ENCODE results near the gene SLC6A19.

SLC6A19 gene

DNA sequence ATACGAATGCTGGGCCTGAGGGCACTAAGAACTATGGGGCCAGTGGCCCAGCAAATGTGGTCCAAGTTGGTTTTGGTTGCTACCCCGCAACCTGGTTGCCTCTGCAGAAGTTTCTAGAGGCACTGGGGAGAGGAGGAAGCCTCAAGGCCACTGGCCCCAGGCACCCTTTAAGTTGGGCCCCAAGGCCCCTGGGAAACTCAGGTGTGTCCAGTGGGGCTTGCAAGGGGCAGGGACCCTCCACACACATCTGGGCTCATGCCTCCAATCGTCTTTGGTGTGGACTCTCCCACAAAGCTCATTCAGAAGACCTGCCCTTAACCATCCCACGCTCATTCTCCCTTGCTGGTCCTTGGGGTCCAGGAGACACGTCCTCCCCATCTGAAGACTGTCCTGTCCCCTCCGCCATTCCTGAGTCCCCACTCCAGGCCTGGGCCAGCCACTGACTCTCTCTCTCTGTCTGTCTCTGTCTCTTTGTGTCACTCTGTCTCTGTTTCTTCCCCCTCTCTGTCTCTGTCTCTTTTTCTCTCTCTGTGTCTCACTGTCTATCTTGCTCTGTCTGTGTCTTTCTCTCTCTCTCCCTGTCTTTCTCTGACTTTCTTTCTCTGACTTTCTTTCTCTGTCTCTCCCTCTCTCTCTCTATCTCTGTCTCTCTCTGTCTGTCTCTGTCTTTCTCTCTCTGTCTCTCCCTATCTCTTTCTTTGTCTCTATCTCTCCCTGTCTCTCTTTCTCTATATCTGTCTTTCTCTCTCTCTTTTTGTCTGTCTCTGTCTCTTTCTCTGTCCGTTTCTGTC lies 3.3 kb upstream of the SLC6A19 start:
- DNase-seq = no peak

DNA sequence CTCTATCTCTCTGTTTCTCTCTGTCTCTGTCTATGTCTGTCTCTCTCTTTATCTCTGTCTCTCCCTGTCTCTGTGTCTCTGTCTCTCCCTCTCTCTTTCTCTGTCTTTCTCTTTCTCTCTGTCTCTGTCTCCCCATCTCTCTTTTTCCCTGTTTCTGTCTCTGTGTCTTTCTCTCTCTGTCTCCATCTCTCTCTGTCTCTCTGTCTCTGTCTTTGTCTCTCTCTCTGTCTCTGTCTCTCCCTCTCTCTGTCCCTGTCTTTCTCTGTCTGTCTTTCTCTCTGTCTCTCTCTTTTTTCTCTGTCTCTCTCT lies 2.1 kb upstream of the SLC6A19 start:
- DNase-seq = no peak

DNA sequence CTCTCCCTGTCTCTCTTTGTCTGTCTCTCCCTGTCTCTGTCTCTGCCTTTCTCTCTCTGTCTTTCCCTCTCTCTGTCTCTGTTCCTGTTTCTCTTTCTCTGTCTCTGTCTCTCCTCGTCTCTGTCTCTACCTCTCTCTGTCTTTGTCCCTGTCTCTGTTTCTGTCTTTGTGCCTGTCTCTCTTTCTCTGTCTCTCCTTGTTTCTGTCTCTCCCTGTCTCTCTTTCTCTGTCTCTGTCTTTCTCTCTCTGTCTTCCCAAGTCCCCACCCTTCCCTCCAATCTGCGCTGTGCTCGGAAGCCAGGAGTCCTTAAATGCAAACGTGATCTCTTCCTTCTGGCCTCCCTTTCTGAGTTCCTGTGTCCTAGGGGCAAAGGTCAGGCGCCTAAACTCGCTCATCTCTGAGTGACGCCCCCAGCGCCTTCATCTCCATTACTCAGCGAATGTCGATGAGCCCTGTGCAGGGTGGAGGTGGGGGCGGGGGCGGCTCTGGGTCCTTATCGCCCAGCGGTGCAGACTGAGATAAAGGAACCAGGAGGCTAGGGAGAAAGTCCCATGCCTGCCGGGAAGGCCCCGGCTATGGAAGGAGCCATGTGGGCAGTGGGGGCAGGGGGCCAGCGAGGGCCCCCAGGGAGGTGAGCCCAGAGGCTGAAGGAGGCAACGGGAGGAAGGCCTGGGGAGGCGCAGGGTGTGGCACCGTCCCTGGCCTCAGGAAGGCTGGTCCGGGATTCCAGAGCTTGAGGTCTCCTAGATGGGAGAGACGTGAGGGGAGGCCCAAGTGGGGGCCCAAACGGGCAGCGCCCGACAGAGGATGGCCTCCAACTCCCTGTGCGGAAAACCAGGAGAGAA lies 1.5 kb upstream of the SLC6A19 start:
- no peak for DNase-seq

GRCh38 chr5:1200495-1201326 lies 684 bp upstream of the SLC6A19 start:
- no peak for DNase-seq

GRCh38 chr5:1202026-1202797 lies 817 bp downstream of the SLC6A19 start:
- no peak for DNase-seq

DNA sequence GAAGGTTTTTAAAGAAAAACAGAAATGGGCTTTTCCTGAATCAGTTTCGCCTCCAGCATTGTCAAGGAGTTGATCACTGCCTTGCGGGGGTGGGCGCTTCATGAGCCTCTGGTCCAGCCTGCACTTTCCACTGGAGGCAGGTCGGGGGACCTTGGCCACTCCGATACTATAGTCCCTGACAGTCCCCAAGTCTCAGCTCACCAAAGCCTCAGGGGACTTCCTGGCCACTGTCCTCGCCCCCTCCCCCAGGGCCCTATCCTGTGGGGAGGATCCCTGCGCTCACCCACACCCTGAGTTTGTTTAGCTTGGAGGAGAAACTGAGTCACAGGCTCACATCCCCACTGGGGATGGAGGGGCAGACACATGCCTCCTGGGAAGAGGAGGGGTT lies 1.4 kb downstream of the SLC6A19 start:
- DNase-seq = no peak

GRCh38 chr5:1203311-1203967 lies 2.0 kb downstream of the SLC6A19 start:
- no peak for DNase-seq

DNA sequence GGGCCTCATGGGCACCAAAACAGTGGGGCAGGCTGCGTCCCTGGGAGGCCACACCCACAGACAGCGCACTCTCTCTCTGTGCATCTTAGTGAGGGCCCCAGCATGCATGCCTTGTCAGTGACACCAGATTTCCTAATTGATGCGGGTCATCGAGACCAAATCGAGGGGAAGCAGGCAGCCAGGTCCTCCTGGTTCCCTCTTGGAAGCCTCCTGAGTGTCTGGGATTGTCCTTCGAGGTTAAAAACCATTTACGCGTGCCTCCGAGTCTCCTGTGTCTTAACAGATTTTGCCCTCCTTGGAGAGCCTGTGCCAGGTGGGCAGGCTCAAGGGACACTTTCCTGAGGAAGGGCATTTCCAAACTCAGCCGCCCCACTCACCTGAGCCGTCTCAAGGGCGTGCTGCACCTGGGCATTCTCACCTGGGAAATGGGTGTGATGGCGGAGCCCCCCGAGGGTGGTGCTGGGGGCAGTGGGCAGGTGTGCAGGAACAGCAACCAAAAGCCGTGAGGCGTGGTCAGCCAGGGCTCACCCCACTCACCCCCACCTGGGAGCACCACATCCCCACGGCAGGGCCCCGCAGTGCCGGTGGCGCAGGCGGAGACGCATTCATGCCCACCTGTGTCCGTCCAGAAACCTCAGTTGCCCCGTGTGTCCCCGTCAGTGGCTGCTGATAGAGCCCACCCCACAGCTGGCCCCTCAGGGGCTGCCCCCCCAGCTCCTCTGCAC lies 2.7 kb downstream of the SLC6A19 start:
- DNase-seq = no peak

GRCh38 chr5:1204693-1205242 lies 3.4 kb downstream of the SLC6A19 start:
- peak; percentile 11 for DNase-seq

DNA sequence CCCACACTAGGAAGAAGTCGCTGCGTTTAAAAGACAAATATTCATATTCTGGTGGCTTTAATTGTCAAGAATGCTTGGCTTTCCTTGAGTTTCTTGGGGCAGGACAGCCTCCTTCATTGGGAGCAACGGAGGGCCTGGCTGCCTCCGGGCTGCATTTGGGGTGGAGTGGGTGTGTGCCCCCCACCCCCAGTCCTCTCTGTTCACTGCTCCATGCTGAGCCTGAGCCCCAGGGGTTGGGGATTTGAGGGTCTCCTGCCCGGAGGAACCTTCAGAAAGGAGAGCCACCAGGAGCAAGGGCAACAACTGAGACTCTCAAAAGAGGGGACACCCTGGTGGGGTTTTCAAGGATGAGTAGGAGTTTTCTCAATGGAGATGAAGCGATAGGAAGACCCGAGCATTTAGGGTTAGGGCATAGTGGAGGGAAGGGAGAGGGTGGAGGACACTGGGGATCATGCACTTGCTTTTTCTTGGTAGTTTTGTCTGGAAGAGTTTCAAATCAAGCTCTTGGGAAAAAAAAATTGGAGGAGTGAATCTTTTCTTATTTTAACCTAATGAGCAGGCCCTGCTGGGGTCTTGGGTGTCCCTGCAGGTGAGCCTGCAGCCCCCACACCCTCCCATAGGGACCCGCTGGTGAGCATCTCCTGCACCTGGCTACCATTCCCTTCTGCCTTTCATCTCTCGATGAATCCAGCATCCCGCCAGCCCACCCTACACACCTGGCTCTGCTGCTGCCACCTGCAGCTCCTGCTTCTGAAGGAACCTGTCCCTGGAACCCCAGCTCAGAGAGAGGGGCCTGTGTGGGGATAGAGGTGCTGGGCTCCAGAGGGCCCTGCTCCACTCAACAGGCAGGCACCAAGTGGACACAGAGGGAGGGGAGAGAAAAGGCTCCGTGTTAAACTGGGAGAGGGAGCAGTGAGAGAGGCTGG lies 4.1 kb downstream of the SLC6A19 start:
- DNase-seq = no peak

DNA sequence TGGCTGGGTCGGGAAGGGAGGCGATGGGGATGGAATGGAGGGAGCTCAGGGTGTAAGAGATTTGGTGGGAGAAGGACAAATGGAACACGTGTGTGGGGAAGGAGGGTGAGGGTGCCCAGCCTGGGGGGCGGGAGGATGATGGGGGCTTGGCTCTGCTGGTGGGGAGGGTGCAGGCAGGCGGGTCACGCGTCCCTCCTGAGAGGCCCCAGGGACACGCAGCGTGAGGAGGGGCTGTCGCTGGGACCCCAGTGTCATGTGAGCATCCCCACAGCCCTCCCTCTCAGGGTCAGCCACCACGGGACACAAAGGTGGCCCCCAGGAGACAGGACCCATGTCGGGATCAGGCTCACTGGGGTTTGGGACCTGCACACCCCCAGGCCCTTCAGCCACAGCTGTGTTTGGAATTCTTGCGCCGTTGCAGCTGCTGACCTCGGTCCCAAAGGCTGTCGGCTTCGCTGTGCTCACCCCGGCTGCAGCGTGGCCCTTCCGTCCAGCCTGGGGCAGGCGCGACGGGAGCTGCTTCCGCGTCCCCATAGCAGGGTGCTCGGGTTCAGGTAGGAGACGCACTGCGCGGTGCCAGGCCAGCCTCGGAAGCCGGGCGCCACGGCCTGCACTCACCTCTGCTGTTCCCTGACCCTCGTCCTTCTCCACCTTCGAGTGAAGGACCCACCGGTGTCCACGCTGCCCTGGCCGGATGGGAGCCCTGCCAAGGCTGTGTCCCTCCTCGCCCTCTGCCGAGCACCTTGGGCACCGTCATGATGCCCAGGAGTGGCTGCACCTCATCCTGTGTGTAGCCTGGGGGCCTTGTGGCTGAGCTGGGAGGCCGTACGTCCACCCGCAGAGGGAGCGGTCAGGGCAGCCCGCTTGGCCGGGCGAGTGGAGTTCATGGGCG lies 5.4 kb downstream of the SLC6A19 start:
- DNase-seq = no peak

DNA sequence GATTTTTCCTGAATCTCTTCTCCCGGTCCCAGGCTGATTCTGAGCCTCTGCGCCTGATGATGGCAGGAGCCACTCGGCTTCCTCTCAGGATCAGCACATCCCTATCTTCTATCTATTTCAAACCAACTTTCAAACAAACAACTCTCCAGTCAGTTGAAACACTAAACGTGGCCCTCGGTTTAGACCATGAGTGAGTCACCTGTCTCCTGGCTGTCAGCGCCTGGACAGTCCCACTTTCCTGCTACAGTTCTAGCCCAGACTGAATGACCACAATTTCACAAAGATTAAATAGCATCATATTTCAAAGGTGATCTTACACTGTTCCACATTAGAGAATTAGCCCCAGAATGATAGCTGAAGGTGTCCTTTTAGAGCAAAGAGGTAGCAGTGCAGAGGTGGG lies 6.2 kb downstream of the SLC6A19 start:
- no peak for DNase-seq

GRCh38 chr5:1208221-1208742 lies 6.9 kb downstream of the SLC6A19 start:
- DNase-seq = no peak

GRCh38 chr5:1208743-1209488 lies 7.5 kb downstream of the SLC6A19 start:
- DNase-seq = no peak

GRCh38 chr5:1209489-1209852 lies 8.1 kb downstream of the SLC6A19 start:
- no peak for DNase-seq

- no peak for DNase-seq
These were observed 8.7 kb downstream of the SLC6A19 start for GRCh38 chr5:1209896-1210776.

- DNase-seq = no peak
These were observed 9.4 kb downstream of the SLC6A19 start for GRCh38 chr5:1210832-1211251.

Measured in fibroblast of skin of right biceps (primary cell).